B cell (primary cell): Measurements from ENCODE around the gene LCOR.

Experiments
- CTCF ChIP-seq: fragments of 200-600 bp; IDR thresholded peaks from one replicate; pipeline ENCODE4 v1.8.0; 2022; ENCODE audit warnings: antibody characterized with exemption, mild to moderate bottlenecking
- EZH2 ChIP-seq: IDR thresholded peaks from 2 replicates; pipeline ENCODE4 v1.6.1; 2012; ENCODE audit warnings: borderline replicate concordance, low read depth, mild to moderate bottlenecking, moderate library complexity, low read length; ENCODE audit not compliant: insufficient read depth, poor library complexity, severe bottlenecking

- TF ChIP-seq CTCF (no peak), EZH2 (no peak)
Measured at GRCh38 chr10:96984541-96985131, 152.5 kb downstream of the LCOR start.
